ENCODE results near the gene STK33.

DNA sequence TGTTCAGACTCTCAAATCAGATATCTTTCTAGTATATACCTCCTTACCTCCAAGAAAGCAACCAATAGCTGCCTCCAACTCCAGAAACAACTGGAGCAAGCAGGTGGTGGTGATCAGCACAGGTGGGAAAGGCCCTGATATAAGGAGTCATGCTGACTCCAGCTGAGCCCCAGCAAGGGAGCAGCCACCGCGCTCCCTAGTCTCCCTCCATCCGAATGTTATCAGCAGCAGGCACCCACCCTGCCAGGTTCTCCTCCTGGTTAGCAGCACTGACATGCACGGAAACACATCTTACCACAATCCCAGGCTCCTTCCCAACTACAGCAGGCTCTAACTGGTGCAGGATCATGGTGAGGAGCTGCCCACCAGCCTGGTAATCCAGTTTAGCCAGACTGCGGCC lies 18.5 kb upstream of the STK33 start:
- TF ChIP-seq, protein P1, sequence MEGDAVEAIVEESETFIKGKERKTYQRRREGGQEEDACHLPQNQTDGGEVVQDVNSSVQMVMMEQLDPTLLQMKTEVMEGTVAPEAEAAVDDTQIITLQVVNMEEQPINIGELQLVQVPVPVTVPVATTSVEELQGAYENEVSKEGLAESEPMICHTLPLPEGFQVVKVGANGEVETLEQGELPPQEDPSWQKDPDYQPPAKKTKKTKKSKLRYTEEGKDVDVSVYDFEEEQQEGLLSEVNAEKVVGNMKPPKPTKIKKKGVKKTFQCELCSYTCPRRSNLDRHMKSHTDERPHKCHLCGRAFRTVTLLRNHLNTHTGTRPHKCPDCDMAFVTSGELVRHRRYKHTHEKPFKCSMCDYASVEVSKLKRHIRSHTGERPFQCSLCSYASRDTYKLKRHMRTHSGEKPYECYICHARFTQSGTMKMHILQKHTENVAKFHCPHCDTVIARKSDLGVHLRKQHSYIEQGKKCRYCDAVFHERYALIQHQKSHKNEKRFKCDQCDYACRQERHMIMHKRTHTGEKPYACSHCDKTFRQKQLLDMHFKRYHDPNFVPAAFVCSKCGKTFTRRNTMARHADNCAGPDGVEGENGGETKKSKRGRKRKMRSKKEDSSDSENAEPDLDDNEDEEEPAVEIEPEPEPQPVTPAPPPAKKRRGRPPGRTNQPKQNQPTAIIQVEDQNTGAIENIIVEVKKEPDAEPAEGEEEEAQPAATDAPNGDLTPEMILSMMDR (IDR thresholded peaks at IDR 0.05) = no peak
- TF ChIP-seq POLR2A (IDR thresholded peaks at IDR 0.05) = no peak

Data from body of pancreas (tissue), 4 donors.